Measurements from ENCODE around the gene FHOD1. TPM values are rescaled to one million over a fixed set of nuclear protein-coding genes. Genes with fewer than 3 reads are reported as not detected.

FHOD1 gene
- polyA plus RNA-seq (ENCODE audit: insufficient read length in 4 of 4) = 10 to 100 TPM; 37.6 to 51.7 (median 40.2) TPM

GRCh38 chr16:67247192-67248072 is at the start of gene FHOD1:
TSS of gene FHOD1 (minus strand) at chr16:67247481. CDS start at chr16:67247410, 71 bp downstream.
- peak; percentile 76 to 84 (median 82) for DNase-seq (ENCODE audit: low read depth in 4 of 4, low spot score in 3 of 4)

GRCh38 chr16:67296420-67296819 is 49.1 kb upstream of the FHOD1 start:
- no peak for DNase-seq (ENCODE audit: low read depth in 4 of 4, low spot score in 3 of 4)

DNA sequence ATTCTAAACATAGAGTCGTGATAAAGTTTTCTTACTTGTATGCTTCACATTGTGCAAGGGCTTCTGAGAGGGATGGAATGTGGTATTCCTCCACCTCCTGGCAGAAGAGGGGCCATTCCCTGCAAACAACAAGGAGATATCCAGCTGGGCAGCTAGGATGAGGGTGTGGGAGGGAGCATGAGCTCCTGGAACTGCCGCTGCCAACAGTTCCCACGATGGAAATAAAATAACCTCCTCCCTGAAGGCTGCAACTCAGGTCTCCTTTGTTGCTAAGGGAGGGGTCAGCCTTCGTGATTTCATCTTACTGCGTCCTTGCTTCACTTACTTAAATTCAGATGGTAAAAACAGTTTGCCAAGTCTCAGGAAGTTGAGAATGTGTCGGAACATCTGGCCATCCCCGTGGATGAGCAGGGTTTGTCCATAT is 47.7 kb upstream of the FHOD1 start:
- DNase-seq (ENCODE audit: low read depth in 4 of 4, low spot score in 3 of 4) = no peak

DNA sequence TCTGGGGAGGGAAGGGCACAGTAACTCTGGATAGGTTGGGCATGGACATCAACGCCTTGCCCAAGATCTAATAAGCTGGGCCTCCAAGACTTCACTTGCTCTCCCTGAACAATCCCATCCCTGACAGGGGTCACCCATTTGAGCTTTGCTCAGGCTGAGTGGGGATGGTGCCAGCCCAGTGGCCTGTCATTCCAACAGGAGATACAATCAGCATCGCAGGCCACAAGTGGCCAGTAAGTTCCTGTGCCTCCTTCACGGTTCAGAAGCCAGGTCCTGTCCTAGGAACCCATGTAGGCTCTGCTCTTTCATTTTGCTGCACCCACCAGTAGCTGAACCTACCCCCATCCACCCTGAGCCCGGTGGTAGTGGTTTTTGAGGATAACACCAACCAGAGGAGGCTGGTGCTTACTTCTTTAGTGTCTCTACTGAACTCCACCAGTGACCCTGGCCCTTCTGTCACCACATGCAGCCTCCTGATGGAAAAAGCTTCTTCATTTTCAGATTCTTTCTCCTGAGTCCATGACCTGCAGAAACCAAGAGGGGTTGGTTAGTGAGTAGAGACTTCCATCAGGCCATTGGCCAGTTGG is 47.0 kb upstream of the FHOD1 start:
- no peak for DNase-seq (ENCODE audit: low read depth in 4 of 4, low spot score in 3 of 4)

GRCh38 chr16:67291461-67291860 is 44.2 kb upstream of the FHOD1 start:
- DNase-seq (ENCODE audit: low read depth in 4 of 4, low spot score in 3 of 4) = no peak

DNA sequence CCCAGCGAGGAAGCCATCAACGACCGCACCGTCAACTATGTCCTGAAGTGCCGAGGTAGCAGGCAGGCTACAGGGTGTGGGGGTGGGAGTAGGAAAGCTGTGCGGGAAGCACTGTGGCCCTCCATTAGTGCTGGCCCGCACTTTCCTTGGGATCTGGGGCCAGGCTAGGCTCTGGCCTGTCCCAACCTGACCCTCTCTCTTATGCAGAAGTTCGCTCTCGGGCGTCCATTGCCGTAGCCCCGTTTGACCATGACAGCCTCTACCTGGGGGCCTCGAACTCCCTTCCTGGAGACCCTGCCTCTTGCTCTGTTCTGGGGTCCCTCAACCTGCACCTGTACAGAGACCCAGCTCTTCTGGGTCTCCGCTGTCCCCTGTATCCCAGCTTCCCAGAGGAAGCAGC is 40.7 kb upstream of the FHOD1 start:
- no peak for DNase-seq (ENCODE audit: low read depth in 4 of 4, low spot score in 3 of 4)

DNA sequence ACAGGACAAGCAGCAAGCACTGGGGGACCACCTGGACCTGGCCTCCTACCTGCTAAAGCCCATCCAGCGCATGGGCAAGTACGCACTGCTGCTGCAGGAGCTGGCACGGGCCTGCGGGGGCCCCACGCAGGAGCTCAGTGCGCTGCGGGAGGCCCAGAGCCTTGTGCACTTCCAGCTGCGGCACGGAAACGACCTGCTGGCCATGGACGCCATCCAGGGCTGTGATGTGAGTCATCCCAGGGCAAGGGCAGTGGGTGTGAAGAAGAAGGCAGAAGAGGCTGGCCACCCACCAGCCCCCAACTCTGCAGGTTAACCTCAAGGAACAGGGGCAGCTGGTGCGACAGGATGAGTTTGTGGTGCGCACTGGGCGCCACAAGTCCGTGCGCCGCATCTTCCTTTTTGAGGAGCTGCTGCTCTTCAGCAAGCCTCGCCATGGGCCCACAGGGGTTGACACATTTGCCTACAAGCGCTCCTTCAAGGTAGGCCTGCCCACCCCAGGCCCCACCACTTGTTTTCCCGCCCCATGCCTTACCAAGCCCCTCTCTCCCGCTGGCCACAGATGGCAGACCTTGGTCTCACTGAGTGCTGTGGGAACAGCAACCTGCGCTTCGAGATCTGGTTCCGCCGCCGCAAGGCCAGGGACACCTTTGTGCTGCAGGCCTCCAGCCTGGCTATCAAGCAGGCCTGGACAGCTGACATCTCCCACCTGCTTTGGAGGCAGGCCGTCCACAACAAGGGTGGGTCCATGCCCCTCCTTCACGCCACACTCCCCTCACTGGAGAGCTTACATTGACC is 39.4 kb upstream of the FHOD1 start:
- no peak for DNase-seq (ENCODE audit: low read depth in 4 of 4, low spot score in 3 of 4)

- peak in 1 of 4 donors; percentile 22 for DNase-seq (ENCODE audit: low read depth in 4 of 4, low spot score in 3 of 4)
These were observed 37.7 kb upstream of the FHOD1 start for GRCh38 chr16:67284699-67285646.

DNA sequence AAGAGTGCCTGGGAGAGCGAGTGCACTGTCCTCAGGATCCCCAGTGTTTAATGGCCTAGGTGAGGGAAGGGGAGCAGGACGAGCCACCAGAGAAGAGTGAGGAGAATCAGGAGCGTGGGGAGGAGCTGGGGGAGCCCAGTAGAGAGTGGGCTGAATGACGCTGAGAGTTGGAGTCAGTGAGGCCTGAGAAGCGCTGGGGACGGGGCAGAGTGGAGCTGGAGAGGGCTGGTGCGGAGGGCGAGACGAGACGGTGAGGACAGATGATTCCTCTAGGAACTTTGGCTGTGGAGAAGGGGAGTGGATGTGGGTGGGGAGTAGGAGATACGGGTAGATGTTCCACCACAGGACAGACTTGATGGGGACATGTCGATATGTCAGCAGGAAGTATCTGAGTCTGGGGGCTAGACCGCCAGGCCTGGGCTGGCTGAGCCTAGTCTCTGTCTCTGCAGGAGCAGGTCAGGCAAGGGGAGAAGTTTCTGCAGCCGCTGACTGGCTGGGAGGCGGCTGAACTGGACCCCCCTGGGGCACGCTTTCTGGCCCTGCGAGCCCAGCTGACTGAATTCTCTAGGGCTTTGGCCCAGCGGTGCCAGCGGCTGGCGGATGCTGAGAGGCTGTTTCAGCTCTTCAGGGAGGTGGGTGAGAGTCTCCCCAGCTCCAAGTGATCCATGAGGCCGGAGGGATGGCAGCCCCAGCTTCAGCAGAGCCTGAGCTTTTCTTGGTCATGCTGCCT is 36.7 kb upstream of the FHOD1 start:
- DNase-seq (ENCODE audit: low read depth in 4 of 4, low spot score in 3 of 4) = no peak

DNA sequence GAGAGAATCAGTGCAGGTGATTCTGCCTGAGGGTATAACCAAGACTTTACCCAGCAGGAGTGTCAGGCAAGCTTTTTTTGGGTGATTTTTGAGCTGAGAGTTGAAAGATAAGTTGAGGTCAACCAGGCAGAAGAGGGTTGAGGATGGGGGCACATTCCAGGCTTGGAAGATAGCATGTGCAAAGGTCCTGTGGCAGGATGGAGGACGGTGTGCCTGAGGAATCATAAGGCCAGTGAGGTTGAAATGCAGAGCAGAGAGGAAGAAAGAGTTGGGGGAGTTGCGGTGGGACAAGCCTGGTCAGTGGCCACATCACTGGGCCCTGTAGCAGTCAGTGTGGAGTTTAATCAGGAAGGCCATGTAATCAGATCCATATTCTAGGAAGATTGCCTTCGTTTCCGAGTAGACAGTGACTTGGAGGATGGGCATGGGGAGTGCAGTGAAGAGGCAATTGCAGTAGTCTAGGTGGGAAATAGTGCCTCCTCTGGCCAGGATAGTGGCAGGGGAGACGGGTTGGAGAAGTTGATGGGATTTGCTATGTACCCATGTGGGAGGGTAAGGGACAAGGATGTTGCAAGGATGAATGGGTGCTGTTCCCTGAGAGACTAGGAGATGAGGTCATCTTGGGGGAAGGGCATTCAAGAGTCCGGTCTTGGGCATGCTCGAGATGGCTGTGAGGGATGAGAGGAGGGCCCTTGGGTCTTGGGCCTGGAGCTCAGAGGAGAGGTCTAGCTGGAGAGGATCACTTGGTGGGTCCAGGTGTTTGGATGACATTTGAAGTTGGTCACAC is 36.0 kb upstream of the FHOD1 start:
- no peak for DNase-seq (ENCODE audit: low read depth in 4 of 4, low spot score in 3 of 4)

GRCh38 chr16:67282447-67282805 is 35.1 kb upstream of the FHOD1 start:
- DNase-seq (ENCODE audit: low read depth in 4 of 4, low spot score in 3 of 4) = no peak

- no peak for DNase-seq (ENCODE audit: low read depth in 4 of 4, low spot score in 3 of 4)
These were observed 34.5 kb upstream of the FHOD1 start for GRCh38 chr16:67281536-67282446.

DNA sequence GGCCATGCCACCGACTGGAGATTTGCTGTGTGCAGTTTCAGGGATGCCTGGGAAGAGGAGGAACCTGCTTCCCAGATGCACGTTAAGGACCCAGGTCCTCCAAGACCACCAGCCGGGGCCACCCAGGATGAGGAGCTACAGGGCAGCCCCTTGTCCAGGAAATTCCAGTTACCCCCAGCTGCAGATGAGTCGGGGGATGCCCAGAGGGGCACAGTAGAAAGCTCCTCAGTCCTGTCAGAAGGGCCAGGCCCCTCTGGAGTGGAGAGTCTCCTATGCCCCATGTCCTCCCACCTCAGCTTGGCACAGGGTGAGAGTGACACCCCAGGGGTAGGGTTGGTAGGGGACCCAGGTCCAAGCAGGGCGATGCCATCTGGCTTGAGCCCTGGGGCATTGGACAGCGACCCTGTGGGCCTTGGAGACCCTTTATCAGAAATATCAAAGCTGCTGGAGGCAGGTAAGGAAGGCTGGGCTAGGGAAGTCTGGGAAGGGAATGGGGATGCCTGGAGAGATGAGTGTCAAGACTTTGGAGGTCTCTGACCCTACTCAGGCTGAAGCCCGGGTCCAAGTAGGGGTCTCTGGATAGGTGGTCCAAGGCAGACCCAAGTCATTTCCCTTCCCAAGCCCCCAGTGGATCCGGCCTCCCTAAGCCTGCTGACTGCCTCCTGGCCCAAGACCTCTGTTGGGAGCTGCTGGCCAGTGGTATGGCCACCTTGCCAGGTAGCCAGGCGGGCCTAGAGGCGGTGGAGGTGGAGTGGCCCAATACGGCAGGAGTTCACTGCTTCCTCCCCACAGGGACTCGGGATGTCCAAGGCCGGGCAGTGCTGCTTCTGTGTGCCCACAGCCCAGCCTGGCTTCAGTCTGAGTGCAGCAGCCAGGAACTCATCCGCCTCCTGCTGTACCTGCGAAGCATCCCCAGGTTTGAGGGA is 33.1 kb upstream of the FHOD1 start:
- no peak for DNase-seq (ENCODE audit: low read depth in 4 of 4, low spot score in 3 of 4)

DNA sequence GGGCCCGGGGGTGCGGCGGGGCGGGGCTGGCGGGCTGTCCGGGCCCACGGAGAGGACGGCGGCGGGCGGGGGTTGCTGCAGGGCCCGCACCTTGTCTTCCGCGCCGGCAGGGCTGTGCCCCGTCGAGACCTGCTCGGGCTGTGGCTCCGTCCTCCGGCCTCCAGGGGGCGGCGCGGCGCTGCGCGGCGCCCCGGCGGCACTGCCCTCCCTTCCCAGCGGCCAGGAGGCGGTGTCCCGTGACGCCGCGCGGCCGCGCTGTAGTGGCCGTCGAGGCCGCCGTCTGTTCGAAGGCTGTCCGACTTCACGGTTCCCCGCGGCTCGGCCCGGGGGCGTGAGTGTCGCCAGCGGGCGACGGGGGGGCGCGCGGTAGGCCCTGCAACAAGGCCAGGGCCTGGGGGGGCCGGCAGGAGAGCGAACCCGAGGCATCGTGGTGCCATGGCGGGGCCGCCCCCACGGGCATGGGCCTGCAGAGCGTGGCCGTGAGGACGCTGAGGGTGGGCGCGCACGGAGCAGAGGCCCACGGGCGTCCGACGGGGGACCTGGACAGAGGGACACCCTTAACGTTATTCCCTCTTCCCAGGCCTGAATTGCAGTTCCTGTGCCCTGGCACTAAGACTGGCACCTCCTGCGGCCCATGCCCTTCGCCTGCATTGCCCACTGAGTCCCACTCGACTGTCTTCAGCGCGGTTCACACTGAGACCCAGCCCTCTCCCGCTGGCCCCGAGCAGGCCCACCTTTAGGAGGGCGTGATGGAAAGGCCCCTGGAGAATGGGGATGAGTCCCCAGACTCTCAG is 32.2 kb upstream of the FHOD1 start, which contains the start of gene PLEKHG4:
Gene PLEKHG4, plus strand, starts transcription at position 237 of the 794 bp plus-strand sequence. Its CDS starts 513 bp downstream, at position 750.
- peak in 3 of 4 donors; percentile 49 to 66 (median 53) for DNase-seq (ENCODE audit: low read depth in 4 of 4, low spot score in 3 of 4)

DNA sequence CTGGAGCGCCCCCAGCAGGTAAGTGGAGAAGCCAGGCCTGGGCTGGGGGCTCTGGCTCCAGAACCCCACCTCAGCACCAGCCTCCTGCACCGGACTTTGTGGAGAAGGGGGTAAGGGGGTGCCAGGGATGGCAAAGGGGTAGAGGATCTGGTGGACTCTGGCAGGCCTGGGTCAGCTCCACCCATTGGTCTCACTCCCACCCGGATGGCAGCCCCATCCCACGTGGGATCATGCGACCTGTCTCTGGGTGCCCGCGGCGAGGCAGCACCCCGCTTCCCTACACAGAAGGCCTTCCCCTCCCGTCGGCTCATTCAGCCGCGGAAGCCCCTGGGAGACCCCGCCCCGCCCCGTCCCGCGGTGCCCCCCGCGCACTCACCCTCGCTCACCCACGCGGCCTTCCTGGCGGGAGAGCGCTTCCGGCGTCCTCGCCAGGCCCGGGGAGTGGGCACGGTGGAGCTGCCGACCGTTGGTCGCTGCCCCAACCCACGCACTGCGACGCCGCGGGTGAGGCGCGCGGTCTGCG is 31.6 kb upstream of the FHOD1 start:
- no peak for DNase-seq (ENCODE audit: low read depth in 4 of 4, low spot score in 3 of 4)

All from left renal pelvis (tissue), 4 donors.